Measurements from ENCODE around the gene TBC1D1. TPM values are rescaled to one million over a fixed set of nuclear protein-coding genes. Genes with fewer than 3 reads are reported as not detected.

Gene TBC1D1
- total and polyA plus RNA-seq, 2 donors (not counting 1 experiment from before 2014, with no cell fraction given), result 39.7 to 90.0 TPM

DNA sequence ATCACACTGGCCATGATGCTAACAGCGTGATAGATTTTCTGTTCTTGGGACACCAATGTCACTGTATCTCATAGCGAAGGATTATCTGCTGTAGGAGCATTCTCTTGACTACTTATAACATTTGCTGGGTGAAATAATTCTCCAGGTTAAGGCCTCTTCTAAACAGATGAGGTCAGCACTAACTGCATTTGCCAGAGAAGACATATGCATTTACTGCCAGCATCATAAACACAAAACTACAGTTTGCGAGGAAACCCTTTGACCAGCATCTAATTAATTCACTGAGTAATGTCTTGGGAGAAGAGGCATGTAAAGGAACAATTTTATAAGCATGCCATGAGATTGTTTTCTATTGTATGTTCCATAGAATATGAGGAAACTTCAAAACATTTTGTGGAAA, 13.9 kb downstream of the TBC1D1 start:
- no peak overlapping the region for H3K4me3 ChIP-seq (replicated peaks in 1 of 4; ENCODE audit: control extremely low read depth in 1 of 4, insufficient read depth in 1 of 4, low read depth in 3 of 4, low read length in 4 of 4)
- H3K79me2 ChIP-seq (ENCODE audit: control insufficient read depth, insufficient read depth, low read length), result no peaks in the 10 kb centered on the region
- H4K20me1 ChIP-seq (ENCODE audit: control insufficient read depth, extremely low read depth, insufficient read depth, low read length), result no peaks in the 10 kb centered on the region
- no peak for DNase-seq (ENCODE audit: low read depth in 2 of 2)
- H3K9ac ChIP-seq (ENCODE audit: insufficient read depth, low read length), result no peak overlapping the region
- H3K4me2 ChIP-seq (ENCODE audit: extremely low read depth, insufficient read depth, low read length), result no peak overlapping the region
- H2AFZ ChIP-seq (ENCODE audit: low read length), result no peak overlapping the region
- no peaks in the 10 kb centered on the region for H3K9me3 ChIP-seq (ENCODE audit: control insufficient read depth, insufficient read depth, low read depth, low read length)
- no peaks in the 10 kb centered on the region for H3K36me3 ChIP-seq (ENCODE audit: control insufficient read depth, insufficient read depth, low read length)
- TF ChIP-seq, protein P1, sequence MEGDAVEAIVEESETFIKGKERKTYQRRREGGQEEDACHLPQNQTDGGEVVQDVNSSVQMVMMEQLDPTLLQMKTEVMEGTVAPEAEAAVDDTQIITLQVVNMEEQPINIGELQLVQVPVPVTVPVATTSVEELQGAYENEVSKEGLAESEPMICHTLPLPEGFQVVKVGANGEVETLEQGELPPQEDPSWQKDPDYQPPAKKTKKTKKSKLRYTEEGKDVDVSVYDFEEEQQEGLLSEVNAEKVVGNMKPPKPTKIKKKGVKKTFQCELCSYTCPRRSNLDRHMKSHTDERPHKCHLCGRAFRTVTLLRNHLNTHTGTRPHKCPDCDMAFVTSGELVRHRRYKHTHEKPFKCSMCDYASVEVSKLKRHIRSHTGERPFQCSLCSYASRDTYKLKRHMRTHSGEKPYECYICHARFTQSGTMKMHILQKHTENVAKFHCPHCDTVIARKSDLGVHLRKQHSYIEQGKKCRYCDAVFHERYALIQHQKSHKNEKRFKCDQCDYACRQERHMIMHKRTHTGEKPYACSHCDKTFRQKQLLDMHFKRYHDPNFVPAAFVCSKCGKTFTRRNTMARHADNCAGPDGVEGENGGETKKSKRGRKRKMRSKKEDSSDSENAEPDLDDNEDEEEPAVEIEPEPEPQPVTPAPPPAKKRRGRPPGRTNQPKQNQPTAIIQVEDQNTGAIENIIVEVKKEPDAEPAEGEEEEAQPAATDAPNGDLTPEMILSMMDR (conservative IDR thresholded peaks at IDR 0.05 in 1 of 2, IDR thresholded peaks at IDR 0.05 in 1 of 2; ENCODE audit: low read depth in 1 of 2, low read length in 2 of 2), result no peak
- TF ChIP-seq EZH2 (IDR thresholded peaks at IDR 0.05; ENCODE audit: low read length, missing control alignments), result no peak
- H3K4me1 ChIP-seq (ENCODE audit: control insufficient read depth, extremely low read depth, insufficient read depth, low read length), result peaks cover 2% of the 10 kb centered on the region
- H3K27ac ChIP-seq (ENCODE audit: insufficient read depth, low read length), result no peak overlapping the region
- no peaks in the 10 kb centered on the region for H3K27me3 ChIP-seq (ENCODE audit: control insufficient read depth, insufficient read depth, low read length)

DNA sequence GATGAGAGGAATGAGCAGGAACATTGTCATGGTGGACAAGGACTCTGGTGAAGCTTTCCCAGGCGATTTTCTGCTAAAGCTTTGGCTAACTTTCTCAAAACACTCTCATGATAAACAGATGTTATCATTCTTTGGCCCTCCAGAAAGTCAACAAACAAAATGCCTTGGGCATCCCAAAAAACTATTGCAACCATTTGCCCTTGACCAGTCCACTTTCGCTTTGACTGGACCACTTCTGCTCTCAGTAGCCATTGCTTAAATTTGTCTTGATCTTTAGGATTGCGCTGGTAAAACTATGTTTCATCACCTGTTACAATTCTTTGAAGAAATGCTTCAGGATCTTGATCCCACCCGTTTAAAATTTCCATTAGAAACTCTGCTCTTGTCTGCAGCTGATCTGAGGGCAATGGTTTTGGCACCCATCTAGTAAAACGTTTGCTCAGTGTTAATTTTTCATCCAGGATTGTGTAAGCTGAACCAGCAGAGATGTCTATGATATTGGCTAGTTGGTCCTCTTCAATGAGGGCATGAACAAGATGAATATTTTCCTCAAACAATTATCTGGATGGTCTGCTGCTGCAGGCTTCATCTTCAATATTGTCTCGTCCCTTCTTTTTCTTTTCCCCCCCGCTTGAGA, 14.8 kb downstream of the TBC1D1 start:
- no peaks in the 10 kb centered on the region for H3K27me3 ChIP-seq (ENCODE audit: control insufficient read depth, insufficient read depth, low read length)
- H3K9me3 ChIP-seq (ENCODE audit: control insufficient read depth, insufficient read depth, low read depth, low read length), result no peaks in the 10 kb centered on the region
- H2AFZ ChIP-seq (ENCODE audit: low read length), result no peak overlapping the region
- H3K4me1 ChIP-seq (ENCODE audit: control insufficient read depth, extremely low read depth, insufficient read depth, low read length), result peaks cover 2% of the 10 kb centered on the region
- no peak overlapping the region for H3K9ac ChIP-seq (ENCODE audit: insufficient read depth, low read length)
- H3K4me2 ChIP-seq (ENCODE audit: extremely low read depth, insufficient read depth, low read length), result no peak overlapping the region
- no peak overlapping the region for H3K27ac ChIP-seq (ENCODE audit: insufficient read depth, low read length)
- H3K36me3 ChIP-seq (ENCODE audit: control insufficient read depth, insufficient read depth, low read length), result no peaks in the 10 kb centered on the region
- H4K20me1 ChIP-seq (ENCODE audit: control insufficient read depth, extremely low read depth, insufficient read depth, low read length), result no peaks in the 10 kb centered on the region
- TF ChIP-seq, protein P1 (conservative IDR thresholded peaks at IDR 0.05 in 1 of 2, IDR thresholded peaks at IDR 0.05 in 1 of 2; ENCODE audit: low read depth in 1 of 2, low read length in 2 of 2), result no peak
- no peak for TF ChIP-seq EZH2 (IDR thresholded peaks at IDR 0.05; ENCODE audit: low read length, missing control alignments)
- no peaks in the 10 kb centered on the region for H3K79me2 ChIP-seq (ENCODE audit: control insufficient read depth, insufficient read depth, low read length)
- no peak overlapping the region for H3K4me3 ChIP-seq (replicated peaks in 1 of 4; ENCODE audit: control extremely low read depth in 1 of 4, insufficient read depth in 1 of 4, low read depth in 3 of 4, low read length in 4 of 4)
- no peak for DNase-seq (ENCODE audit: low read depth in 2 of 2)

DNA sequence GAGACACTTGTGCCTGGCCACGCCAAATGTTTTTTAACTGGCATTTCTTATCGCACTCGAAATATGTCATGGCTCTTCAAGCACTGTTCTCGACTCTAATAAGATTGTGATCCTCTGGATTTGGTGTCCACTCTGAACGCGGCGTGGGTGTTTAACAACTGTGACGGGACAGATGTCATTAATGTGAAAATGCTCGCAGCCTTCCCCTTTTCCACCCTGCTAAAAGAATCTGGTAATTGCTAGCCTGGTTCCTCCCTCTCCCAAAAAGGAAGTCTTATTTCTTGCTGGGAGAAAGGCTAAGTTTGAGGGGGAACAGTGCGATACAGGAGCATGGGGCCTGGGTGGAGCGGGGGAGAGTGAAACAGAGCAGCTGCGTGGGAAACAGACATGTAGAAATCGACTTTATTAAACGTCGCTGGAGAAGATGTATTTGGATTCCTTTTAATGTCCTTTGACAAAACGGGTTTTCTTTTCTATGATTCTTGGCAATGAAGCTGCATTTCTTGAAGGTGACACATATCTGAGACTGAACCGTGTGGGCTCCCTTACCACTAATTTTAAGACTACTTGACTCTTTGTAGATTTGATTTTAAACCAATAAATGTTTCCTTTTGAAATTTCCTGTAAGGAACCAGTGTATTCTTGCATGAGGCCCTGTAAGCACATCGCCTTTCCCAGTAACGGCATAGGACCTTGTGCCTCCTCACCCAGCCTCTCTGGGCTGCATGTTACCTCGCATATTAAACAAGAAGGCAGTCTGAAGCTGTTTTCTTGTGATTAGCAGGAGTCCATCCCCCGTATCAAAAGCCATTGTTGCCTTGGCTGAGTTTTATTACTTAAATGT, 17.8 kb downstream of the TBC1D1 start:
- no peak for TF ChIP-seq EZH2 (IDR thresholded peaks at IDR 0.05; ENCODE audit: low read length, missing control alignments)
- TF ChIP-seq, protein P1 (conservative IDR thresholded peaks at IDR 0.05 in 1 of 2, IDR thresholded peaks at IDR 0.05 in 1 of 2; ENCODE audit: low read depth in 1 of 2, low read length in 2 of 2), result no peak
- Histone ChIP-seq H2AFZ (ENCODE audit: low read length) (peak overlapping the region; percentile 48), H3K79me2 (ENCODE audit: control insufficient read depth, insufficient read depth, low read length) (no peaks in the 10 kb centered on the region), H3K4me3 (replicated peaks in 1 of 4; ENCODE audit: control extremely low read depth in 1 of 4, insufficient read depth in 1 of 4, low read depth in 3 of 4, low read length in 4 of 4) (peak overlapping the region in 1 of 4 experiments; percentile 11), H3K9me3 (ENCODE audit: control insufficient read depth, insufficient read depth, low read depth, low read length) (no peaks in the 10 kb centered on the region), H3K4me2 (ENCODE audit: extremely low read depth, insufficient read depth, low read length) (peak overlapping the region; percentile 11), H3K27ac (ENCODE audit: insufficient read depth, low read length) (no peak overlapping the region), H3K27me3 (ENCODE audit: control insufficient read depth, insufficient read depth, low read length) (no peaks in the 10 kb centered on the region), H4K20me1 (ENCODE audit: control insufficient read depth, extremely low read depth, insufficient read depth, low read length) (no peaks in the 10 kb centered on the region), H3K4me1 (ENCODE audit: control insufficient read depth, extremely low read depth, insufficient read depth, low read length) (peaks cover 2% of the 10 kb centered on the region), H3K9ac (ENCODE audit: insufficient read depth, low read length) (no peak overlapping the region), H3K36me3 (ENCODE audit: control insufficient read depth, insufficient read depth, low read length) (no peaks in the 10 kb centered on the region)
- peak; percentile 63 to 85 for DNase-seq (ENCODE audit: low read depth in 2 of 2)
